ENCODE data around the gene PCSK2. TPM values are rescaled to one million over a fixed set of nuclear protein-coding genes. Genes with fewer than 3 reads are reported as not detected.

Gene PCSK2
- total RNA-seq, 1 experiment from 2014 or later: not detected

DNA sequence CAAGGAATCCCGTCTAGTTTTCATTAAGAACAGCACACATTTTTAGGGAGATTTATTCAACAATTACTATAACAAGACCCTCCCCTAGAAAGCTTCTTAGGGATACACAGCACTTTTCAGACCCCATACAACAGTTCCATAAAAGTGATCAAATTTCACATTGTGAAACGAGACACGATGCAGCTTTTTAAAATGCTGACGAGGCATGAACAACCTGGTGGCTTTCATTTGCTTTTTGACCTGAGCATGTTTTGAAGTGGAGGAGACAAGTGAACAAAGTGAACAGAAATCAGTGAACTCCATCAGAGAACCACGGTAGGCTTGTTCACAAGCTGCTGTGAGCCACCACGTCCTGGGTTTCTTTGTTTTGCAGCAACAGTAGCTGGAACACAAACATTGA lies 112.2 kb downstream of the PCSK2 start:
- TF ChIP-seq CTCF (IDR thresholded peaks at IDR 0.05; ENCODE audit: insufficient read depth in 1 of 2, low read depth in 1 of 2, low read length in 1 of 2, severe bottlenecking in 1 of 2, unreplicated experiment in 1 of 2): no peak
- ChIA-PET POLR2A (no interaction called here), CTCF (no interaction called here)
- H3K4me1 Mint-ChIP-seq (ENCODE audit: low read depth, unreplicated experiment): no peaks in the 10 kb centered on the region
- Histone ChIP-seq H3K27me3 (replicated peaks; ENCODE audit: control insufficient read depth, insufficient read depth, low read length) (no peaks in the 10 kb centered on the region), H3K36me3 (ENCODE audit: control insufficient read depth, insufficient read depth, low read length) (no peaks in the 10 kb centered on the region), H3K9me3 (no peaks in the 10 kb centered on the region; the same call in 1 of the 2 replicates), H3K4me3 (ENCODE audit: low read depth, low read length) (no peak overlapping the region), H3K4me1 (no peaks in the 10 kb centered on the region)
- BruUV-seq (replicated peaks): no TSS peak
- no peak overlapping the region for H3K27ac Mint-ChIP-seq (ENCODE audit: unreplicated experiment)
- no peak for DNase-seq
- H3K36me3 Mint-ChIP-seq (ENCODE audit: insufficient read depth, unreplicated experiment): no peaks in the 10 kb centered on the region
- no peaks in the 10 kb centered on the region for H3K9me3 Mint-ChIP-seq (ENCODE audit: unreplicated experiment)
- H3K27me3 Mint-ChIP-seq (ENCODE audit: insufficient read depth, unreplicated experiment): peaks cover 21% of the 10 kb centered on the region
- H3K4me3 Mint-ChIP-seq (ENCODE audit: unreplicated experiment): no peak overlapping the region
- intact Hi-C loops (cut with micrococcal nuclease; ENCODE audit: unreplicated experiment): no loop called here

- TF ChIP-seq CTCF (IDR thresholded peaks at IDR 0.05; ENCODE audit: insufficient read depth in 1 of 2, low read depth in 1 of 2, low read length in 1 of 2, severe bottlenecking in 1 of 2, unreplicated experiment in 1 of 2): no peak
- H3K4me1 Mint-ChIP-seq (ENCODE audit: low read depth, unreplicated experiment): no peaks in the 10 kb centered on the region
- no peak overlapping the region for H3K4me3 ChIP-seq (ENCODE audit: low read depth, low read length)
- no peaks in the 10 kb centered on the region for H3K36me3 ChIP-seq (ENCODE audit: control insufficient read depth, insufficient read depth, low read length)
- intact Hi-C loops (cut with micrococcal nuclease; ENCODE audit: unreplicated experiment): no loop called here
- H3K27me3 ChIP-seq (replicated peaks; ENCODE audit: control insufficient read depth, insufficient read depth, low read length): no peaks in the 10 kb centered on the region
- no peaks in the 10 kb centered on the region for H3K36me3 Mint-ChIP-seq (ENCODE audit: insufficient read depth, unreplicated experiment)
- no peaks in the 10 kb centered on the region for H3K4me1 ChIP-seq
- no peak for DNase-seq
- H3K27me3 Mint-ChIP-seq (ENCODE audit: insufficient read depth, unreplicated experiment): peaks cover 30% of the 10 kb centered on the region
- no TSS peak for BruUV-seq (replicated peaks)
- H3K9me3 ChIP-seq: no peaks in the 10 kb centered on the region; the same call in 1 of the 2 replicates
- H3K9me3 Mint-ChIP-seq (ENCODE audit: unreplicated experiment): no peaks in the 10 kb centered on the region
- H3K4me3 Mint-ChIP-seq (ENCODE audit: unreplicated experiment): no peak overlapping the region
- ChIA-PET POLR2A (no interaction called here), CTCF (no interaction called here)
- no peak overlapping the region for H3K27ac Mint-ChIP-seq (ENCODE audit: unreplicated experiment)
Observed at GRCh38 chr20:17343091-17343490, 116.3 kb downstream of the PCSK2 start.

- no peak for TF ChIP-seq CTCF (IDR thresholded peaks at IDR 0.05; ENCODE audit: insufficient read depth in 1 of 2, low read depth in 1 of 2, low read length in 1 of 2, severe bottlenecking in 1 of 2, unreplicated experiment in 1 of 2)
- Histone ChIP-seq H3K27me3 (replicated peaks; ENCODE audit: control insufficient read depth, insufficient read depth, low read length) (no peaks in the 10 kb centered on the region; the same call in none of the 2 replicates), H3K36me3 (ENCODE audit: control insufficient read depth, insufficient read depth, low read length) (no peaks in the 10 kb centered on the region), H3K4me1 (no peaks in the 10 kb centered on the region), H3K4me3 (ENCODE audit: low read depth, low read length) (no peak overlapping the region), H3K9me3 (no peaks in the 10 kb centered on the region; the same call in 1 of the 2 replicates)
- DNase-seq: no peak
- no TSS peak for BruUV-seq (replicated peaks)
- ChIA-PET POLR2A (no interaction called here), CTCF (no interaction called here)
- Mint-ChIP-seq H3K27me3 (ENCODE audit: insufficient read depth, unreplicated experiment) (peaks cover 35% of the 10 kb centered on the region), H3K4me1 (ENCODE audit: low read depth, unreplicated experiment) (no peaks in the 10 kb centered on the region), H3K36me3 (ENCODE audit: insufficient read depth, unreplicated experiment) (no peaks in the 10 kb centered on the region), H3K4me3 (ENCODE audit: unreplicated experiment) (no peak overlapping the region), H3K27ac (ENCODE audit: unreplicated experiment) (no peak overlapping the region), H3K9me3 (ENCODE audit: unreplicated experiment) (no peaks in the 10 kb centered on the region)
- intact Hi-C loops (cut with micrococcal nuclease; ENCODE audit: unreplicated experiment): no loop called here
Observed at GRCh38 chr20:17343656-17344452, 117.0 kb downstream of the PCSK2 start.
